ENCODE data around the gene CRKL. TPM values are rescaled to one million over a fixed set of nuclear protein-coding genes. Genes with fewer than 3 reads are reported as not detected.

CRKL gene
- total RNA-seq, 2 experiments from 2014 or later: 57.7 to 70.9 TPM

DNA sequence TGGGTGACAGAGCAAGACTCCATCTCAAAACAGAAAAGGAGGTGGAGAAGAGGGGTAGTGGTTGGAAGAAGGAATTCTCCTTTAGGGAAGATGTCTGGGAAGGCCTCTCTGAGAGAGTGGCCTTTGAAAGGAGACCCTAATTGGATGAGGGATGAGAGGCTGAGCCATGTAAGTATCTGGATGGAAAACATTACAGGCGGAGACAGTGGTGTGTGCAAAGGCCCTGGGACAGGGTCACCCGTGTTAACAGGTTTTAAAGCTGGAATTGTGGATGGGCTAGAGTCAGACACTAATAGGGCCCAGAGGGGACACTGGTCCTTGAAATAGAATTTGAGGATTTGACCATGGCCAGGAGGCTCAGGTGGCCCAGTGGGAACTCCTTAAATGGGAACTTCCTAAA, 48.0 kb upstream of the CRKL start:
- Histone ChIP-seq H3K27ac (ENCODE audit: low read depth, low read length, poor library complexity, severe bottlenecking) (no peak overlapping the region), H4K20me1 (ENCODE audit: insufficient read depth, low read length) (no peaks in the 10 kb centered on the region), H3K9me2 (ENCODE audit: insufficient read depth, low read length) (no peaks in the 10 kb centered on the region), H3K79me2 (ENCODE audit: insufficient read depth, low read depth, low read length) (no peaks in the 10 kb centered on the region), H2AFZ (ENCODE audit: low read length) (no peak overlapping the region), H3K4me1 (ENCODE audit: insufficient read depth, low read length, poor library complexity, severe bottlenecking) (peaks cover 4% of the 10 kb centered on the region), H3K36me3 (ENCODE audit: insufficient read depth, low read length) (peaks cover 18% of the 10 kb centered on the region), H3K4me3 (ENCODE audit: low read depth, low read length, poor library complexity, severe bottlenecking) (no peak overlapping the region), H3K4me2 (ENCODE audit: low read length) (no peak overlapping the region), H3K9me3 (ENCODE audit: low read length) (no peaks in the 10 kb centered on the region)
- DNase-seq (ENCODE audit: low spot score): no peak
- ChIA-PET CTCF (ENCODE audit: unreplicated experiment) (no interaction called here), POLR2A (interaction anchor here (0.6 kb wide), 1 partner anchor 74 kb away, joined by 6 read pairs; no protein-coding TSS in a partner anchor)
- TF ChIP-seq, protein P1, sequence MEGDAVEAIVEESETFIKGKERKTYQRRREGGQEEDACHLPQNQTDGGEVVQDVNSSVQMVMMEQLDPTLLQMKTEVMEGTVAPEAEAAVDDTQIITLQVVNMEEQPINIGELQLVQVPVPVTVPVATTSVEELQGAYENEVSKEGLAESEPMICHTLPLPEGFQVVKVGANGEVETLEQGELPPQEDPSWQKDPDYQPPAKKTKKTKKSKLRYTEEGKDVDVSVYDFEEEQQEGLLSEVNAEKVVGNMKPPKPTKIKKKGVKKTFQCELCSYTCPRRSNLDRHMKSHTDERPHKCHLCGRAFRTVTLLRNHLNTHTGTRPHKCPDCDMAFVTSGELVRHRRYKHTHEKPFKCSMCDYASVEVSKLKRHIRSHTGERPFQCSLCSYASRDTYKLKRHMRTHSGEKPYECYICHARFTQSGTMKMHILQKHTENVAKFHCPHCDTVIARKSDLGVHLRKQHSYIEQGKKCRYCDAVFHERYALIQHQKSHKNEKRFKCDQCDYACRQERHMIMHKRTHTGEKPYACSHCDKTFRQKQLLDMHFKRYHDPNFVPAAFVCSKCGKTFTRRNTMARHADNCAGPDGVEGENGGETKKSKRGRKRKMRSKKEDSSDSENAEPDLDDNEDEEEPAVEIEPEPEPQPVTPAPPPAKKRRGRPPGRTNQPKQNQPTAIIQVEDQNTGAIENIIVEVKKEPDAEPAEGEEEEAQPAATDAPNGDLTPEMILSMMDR (conservative IDR thresholded peaks at IDR 0.05; ENCODE audit: low read length): no peak
- no peak for TF ChIP-seq EZH2phosphoT487 (IDR thresholded peaks at IDR 0.05; ENCODE audit: borderline replicate concordance, low read depth, low read length)
- intact Hi-C loops (cut with micrococcal nuclease; ENCODE audit: unreplicated experiment): no loop called here
- BruUV-seq (replicated peaks): no TSS peak

- Histone ChIP-seq H3K9me3 (ENCODE audit: low read length) (no peaks in the 10 kb centered on the region), H3K4me2 (ENCODE audit: low read length) (no peak overlapping the region), H3K36me3 (ENCODE audit: insufficient read depth, low read length) (peaks cover 19% of the 10 kb centered on the region), H3K4me1 (ENCODE audit: insufficient read depth, low read length, poor library complexity, severe bottlenecking) (no peaks in the 10 kb centered on the region), H3K4me3 (ENCODE audit: low read depth, low read length, poor library complexity, severe bottlenecking) (no peak overlapping the region), H2AFZ (ENCODE audit: low read length) (no peak overlapping the region), H3K27ac (ENCODE audit: low read depth, low read length, poor library complexity, severe bottlenecking) (no peak overlapping the region), H3K9me2 (ENCODE audit: insufficient read depth, low read length) (no peaks in the 10 kb centered on the region), H3K79me2 (ENCODE audit: insufficient read depth, low read depth, low read length) (no peaks in the 10 kb centered on the region), H4K20me1 (ENCODE audit: insufficient read depth, low read length) (no peaks in the 10 kb centered on the region)
- no peak for TF ChIP-seq EZH2phosphoT487 (IDR thresholded peaks at IDR 0.05; ENCODE audit: borderline replicate concordance, low read depth, low read length)
- TF ChIP-seq, protein P1 (conservative IDR thresholded peaks at IDR 0.05; ENCODE audit: low read length): no peak
- intact Hi-C loops (cut with micrococcal nuclease; ENCODE audit: unreplicated experiment): no loop called here
- no peak for DNase-seq (ENCODE audit: low spot score)
- CTCF ChIA-PET (ENCODE audit: unreplicated experiment): no interaction called here
- POLR2A ChIA-PET: no interaction called here
- no TSS peak for BruUV-seq (replicated peaks)
Observed at GRCh38 chr22:20873214-20873613, 44.0 kb upstream of the CRKL start.

DNA sequence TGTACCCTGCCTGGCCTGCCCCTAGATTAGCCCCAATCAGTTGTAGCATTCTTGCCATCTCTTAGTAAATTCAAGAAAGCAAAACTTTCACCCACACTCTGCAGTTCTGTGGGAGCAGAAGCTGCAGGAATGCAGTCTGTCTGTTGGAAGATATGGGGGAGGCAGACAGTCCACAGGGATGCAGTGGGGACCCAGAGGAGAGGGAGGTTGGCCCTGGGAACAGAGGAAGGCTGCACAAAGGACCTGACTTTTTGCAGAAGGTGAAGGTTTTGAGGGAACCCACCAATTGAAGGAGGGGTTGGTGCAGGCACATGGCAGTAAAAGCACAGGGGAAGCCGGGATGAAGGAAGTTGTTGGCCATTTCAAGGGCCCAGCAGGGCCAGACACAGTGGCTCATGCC, 41.9 kb upstream of the CRKL start:
- H2AFZ ChIP-seq (ENCODE audit: low read length): no peak overlapping the region
- H3K79me2 ChIP-seq (ENCODE audit: insufficient read depth, low read depth, low read length): no peaks in the 10 kb centered on the region
- DNase-seq (ENCODE audit: low spot score): no peak
- no peak overlapping the region for H3K4me3 ChIP-seq (ENCODE audit: low read depth, low read length, poor library complexity, severe bottlenecking)
- ChIA-PET POLR2A (no interaction called here), CTCF (ENCODE audit: unreplicated experiment) (no interaction called here)
- H3K4me1 ChIP-seq (ENCODE audit: insufficient read depth, low read length, poor library complexity, severe bottlenecking): no peaks in the 10 kb centered on the region
- no TSS peak for BruUV-seq (replicated peaks)
- TF ChIP-seq, protein P1 (conservative IDR thresholded peaks at IDR 0.05; ENCODE audit: low read length): no peak
- no peak for TF ChIP-seq EZH2phosphoT487 (IDR thresholded peaks at IDR 0.05; ENCODE audit: borderline replicate concordance, low read depth, low read length)
- intact Hi-C loops (cut with micrococcal nuclease; ENCODE audit: unreplicated experiment): no loop called here
- no peaks in the 10 kb centered on the region for H3K9me2 ChIP-seq (ENCODE audit: insufficient read depth, low read length)
- H3K4me2 ChIP-seq (ENCODE audit: low read length): no peak overlapping the region
- no peaks in the 10 kb centered on the region for H4K20me1 ChIP-seq (ENCODE audit: insufficient read depth, low read length)
- H3K27ac ChIP-seq (ENCODE audit: low read depth, low read length, poor library complexity, severe bottlenecking): no peak overlapping the region
- no peaks in the 10 kb centered on the region for H3K9me3 ChIP-seq (ENCODE audit: low read length)
- H3K36me3 ChIP-seq (ENCODE audit: insufficient read depth, low read length): peaks cover 17% of the 10 kb centered on the region
